ENCODE measurements around the gene CFAP54.

GRCh38 chr12:96858162-96858561, 368.8 kb downstream of the CFAP54 start:
- TF ChIP-seq CTCF (conservative IDR thresholded peaks at IDR 0.05 in 1 of 2, IDR thresholded peaks at IDR 0.05 in 1 of 2; ENCODE audit: extremely low read depth in 1 of 2, insufficient read depth in 1 of 2, low read depth in 1 of 2, low read length in 2 of 2): no peak
- TF ChIP-seq EZH2 (IDR thresholded peaks at IDR 0.05; ENCODE audit: borderline replicate concordance, low read length): no peak

Measured in mammary epithelial cell (primary cell).